HG02981 (cell line): ENCODE results near the gene SCAMP3.

ENCODE experiments used
- ATAC-seq: cut with Tn5 transposase; IDR thresholded peaks from one replicate; pipeline ENCODE4 v1.9.1; 2021; ENCODE audit warnings: mild to moderate bottlenecking, moderate library complexity; ENCODE audit not compliant: unreplicated experiment

SCAMP3 gene

DNA sequence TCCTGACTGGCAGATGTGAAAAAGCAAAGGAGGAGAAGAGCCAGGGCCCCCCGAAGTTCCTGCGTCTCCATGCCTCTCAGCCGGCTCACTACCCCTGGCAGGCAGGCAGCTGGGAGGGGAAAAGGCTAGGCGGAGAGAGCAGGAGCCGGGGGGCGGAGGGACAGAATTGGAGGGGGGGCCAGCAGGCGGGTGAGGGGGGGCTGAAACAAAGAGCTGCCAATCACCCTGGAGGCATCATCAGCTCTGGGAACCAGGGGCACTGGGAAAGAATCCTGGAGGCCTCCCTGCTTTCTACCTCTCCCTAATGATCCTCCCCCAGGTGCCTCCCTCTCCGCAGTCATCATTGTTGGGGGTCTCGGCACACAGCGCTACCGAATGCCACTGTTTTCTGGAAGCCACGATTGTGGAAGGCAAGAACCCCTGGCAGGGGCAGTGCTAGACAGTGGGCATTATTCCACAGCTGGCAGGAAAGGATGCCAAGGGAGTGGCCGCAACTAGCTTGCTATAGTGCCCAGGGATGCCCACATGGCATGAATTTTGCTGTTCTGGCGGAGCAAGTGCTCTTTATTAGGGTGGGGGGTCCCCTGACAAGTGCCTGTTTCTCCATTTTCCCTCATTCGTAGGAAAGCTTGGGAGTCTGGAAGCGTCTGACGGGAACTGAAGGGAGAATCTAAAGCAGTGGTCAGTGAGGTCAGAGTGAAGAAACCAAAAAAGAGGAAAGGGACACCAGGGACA, 54.2 kb downstream of the SCAMP3 start, which contains the start of gene THBS3:
Gene THBS3, minus strand, starts transcription at position 92 of the 735 bp plus-strand sequence. Its CDS starts 21 bp downstream, at position 71.
- ATAC-seq, result no peak

DNA sequence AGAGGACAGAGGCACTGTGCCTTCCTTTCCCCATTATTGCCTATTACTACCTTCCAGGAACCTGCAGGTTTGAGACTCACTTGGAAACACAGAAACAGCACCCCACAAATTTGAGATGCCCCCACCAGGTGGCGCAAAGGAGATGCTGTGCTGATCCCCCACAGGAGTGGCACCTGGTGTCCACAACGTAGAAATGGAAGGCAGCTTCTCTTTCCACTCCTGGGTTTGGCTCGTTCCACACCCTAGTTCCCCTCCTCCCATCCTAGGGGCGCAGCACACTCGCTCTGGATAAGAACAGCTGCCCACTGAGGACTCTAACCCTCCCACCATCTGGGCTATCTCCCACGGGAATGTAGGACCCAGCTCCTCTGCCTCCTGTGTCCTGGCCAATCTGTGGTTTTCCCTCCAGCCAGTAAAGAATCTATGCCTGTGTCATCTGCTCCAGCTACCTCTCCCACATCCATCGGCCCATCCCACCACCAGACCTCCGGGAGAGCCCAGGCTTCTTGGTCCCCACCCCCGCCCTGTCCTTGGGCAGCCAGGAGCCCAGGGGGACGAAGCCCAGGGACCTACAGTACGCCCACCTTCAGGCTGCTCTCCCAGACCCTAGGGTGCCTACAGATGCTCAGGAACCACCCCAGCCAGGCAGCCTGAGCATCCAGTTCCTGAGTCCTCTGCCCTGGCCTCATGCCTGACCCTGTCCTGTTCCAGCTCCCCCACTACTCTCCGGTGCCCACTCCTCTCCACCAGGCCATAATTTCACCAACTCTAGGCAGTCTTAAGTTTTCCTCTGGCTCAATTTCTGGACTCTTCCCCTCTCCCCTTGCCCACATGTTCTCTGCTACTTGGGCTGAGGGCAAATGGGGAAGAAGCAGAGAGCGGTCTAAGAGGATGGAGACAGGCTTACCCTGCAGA, 55.0 kb downstream of the SCAMP3 start:
- ATAC-seq, result no peak
